ENCODE results near the gene CST8.
A peak's percentile ranks its signal among the peaks of the same experiment; 100 is the strongest.

Gene CST8

DNA sequence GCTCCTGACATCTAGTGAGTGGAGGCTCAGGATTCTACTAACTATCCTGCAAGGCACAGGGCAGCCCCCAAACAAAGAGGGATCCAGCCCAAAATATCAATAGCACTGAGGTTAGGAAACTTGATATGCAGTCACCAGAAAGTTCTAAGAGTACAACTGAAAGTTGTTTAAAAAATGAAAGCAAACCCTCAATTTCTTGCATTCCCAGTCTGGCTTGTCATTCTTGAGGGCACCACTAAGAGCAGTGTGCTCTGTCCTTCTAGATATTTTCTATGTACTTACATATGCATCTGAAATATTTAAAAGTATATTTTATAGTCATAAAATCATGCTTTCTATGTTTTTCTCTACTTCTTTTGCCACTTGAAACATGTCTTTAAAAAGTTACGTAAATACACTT is 35.9 kb downstream of the CST8 start:
- DNase-seq: no peak

DNA sequence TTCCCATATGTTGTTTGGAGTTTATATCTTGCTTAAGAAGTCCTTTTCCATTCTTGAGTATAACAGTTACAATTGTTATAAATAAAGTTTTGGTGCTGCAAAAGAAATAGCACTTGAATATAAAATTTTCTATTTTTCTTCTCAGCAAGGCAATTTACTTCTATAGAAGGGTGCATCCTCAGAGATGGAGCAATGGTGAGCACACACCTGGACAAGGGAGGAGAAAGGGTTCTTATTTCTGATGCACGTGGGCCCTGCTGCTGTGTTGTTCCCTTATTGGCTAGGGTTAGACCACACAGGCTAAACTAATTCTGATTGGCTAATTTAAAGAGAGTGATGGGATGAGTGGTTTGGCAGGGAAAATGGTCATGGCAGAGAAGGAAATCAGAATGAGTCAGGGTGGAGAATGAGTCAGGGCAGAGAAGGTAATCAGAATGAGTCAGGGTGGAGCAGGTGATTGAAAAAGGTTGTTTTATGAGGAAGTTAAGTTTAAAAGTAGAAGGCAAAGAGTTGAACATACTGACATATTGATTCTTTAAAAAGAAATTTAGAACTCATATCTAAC is 38.0 kb downstream of the CST8 start:
- DNase-seq: no peak

DNA sequence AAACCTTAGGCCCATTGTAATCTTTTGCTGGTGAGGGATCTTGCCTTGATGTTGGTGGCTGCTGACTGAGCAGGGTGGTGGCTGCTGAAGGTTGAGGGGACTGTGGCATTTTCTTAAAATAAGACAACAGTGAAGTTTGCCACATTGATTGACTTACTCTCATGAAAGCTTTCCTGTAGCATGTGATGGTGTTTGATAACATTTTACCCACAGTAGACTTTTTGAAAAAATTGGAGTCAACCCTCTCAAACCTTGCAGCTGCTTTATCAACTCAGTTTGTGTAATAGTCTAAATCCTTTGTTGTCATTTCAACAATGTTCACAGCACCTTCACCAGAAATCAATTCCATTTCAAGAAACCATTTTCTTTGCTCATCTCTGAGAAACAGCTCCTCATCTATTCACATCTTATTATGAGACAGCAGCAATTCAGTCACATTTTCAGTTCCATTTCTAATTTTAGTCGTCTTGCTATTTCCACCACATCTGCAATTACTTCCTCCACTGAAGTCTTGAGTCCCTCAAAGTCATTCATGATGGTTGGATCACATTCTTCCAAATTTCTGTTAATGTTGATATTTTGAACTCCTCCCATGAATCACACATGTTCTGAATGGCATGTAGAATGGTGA is 40.1 kb downstream of the CST8 start:
- no peak for DNase-seq

DNA sequence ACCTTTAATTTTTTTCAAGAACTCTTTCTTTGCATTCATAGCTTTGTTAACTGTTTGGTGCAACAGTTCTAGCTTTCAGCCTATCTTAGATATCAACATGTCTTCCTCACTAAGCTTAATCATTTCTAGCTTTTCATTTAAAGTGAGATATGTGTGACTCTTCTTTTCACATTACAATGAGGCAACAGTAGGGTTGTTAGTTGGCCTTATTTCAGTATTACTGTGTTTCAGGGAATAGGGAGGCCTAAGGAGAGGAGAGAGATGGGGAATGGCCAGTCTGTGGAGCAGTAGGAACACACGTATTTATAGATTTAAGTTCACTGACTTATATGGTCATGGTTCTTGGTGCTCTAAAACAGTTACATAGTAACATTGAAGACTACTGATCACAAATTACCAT is 41.6 kb downstream of the CST8 start:
- DNase-seq: no peak

DNA sequence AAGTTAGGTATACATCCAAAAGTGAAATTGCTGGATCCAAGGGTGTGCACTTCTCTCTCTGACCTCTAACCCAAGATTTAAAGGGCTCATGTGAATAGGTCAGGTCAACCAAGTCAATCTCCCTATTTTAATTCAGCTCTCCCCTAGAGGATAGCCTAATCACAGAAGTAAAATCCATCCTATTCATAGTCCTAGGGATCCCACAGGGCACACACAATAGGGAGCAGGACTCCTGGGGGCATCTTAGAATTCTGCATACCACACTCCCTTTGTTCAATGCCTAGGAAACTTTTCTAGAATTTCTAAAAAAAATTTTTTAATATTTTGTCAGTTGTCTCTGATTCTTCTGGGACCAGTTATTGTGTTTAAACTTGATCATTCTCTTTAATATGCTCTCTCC is 42.2 kb downstream of the CST8 start:
- no peak for DNase-seq

DNA sequence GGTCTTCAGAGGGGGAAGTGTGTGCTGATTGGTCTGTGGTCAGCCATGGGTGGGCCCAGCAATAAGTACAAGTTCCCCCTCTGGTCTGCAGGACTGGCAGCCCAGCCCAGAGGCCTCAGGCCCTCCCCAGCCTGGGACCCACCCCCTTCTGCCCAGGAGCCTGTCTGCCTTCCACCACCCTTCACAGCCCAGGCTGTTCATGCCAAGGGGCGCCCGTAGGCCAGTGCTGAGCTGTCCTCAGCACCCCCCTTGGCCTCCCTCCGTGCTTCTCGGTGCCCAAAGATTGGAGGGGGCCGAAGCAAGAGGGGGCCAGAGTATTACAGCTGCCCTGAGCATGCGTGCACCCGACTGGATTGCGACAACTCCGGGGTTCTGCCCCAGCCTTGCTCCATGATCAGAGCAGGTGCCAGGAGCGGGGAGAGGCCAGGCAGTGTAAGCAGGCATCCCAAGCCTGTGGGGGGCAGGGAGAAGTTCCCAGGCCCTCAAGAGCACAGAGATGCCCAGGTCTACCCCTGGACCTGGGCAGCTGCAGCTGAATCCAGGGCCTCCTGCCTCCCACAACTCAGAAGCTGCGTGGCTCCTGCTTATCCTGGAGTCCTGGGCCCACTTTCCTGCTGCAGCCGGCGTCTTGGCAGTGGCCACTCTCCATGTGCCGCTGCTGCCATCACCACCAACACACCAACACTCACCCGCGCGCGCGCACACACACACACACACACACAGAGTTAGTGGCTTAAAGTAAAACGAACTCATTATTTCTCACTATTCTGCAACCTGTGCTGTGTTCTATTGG is 44.1 kb downstream of the CST8 start:
- peak in 1 of 2 donors; percentile 13 for DNase-seq

DNA sequence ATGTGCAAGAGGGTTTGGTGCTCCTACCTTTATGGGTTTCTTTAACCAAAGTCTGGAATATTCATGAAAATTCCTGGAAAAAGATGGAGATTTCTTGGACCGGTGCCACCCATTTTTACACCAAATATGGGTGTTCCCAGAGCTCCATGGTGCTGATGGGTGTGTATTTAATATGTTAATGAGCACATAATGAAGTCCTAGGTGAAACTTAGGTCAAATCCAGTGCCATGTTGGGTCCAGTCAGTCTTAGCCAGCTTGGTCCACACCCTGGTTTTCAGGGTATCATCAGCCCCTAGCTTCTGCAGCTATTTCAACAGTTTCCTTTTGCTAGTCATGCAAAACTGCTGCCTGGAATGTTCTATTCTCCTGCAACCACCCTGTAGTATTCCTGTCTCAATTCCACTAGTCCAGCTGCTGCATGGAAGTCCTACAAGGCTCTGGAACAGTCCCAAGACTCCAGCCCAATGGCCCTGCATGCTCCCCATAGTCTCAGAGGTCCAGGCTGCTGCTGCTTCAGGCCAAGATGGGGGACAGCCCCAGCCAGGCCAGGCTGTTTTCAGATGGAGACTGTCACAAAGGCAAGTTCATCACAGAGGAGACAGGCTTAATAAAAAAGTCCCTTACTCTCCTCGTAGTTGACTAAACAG is 45.5 kb downstream of the CST8 start:
- DNase-seq: no peak

DNA sequence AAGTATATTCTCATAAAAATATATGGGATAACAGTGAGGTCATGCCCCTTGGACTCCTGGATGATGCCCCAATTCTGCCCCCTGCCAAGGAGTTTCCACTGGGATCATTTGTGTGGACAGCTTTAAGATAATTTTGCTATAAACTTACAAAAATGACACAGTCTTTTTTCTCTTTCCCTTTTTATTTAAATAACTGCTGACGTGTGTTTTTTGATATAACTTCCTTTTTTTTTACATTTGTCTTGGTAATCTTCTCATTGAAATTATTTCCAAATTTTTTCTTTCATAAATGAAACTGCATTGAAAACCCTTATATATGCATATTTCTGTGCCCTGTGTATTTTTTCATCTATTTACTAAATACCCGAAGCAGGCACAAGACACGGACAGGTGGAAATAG is 46.1 kb downstream of the CST8 start:
- DNase-seq: no peak

DNA sequence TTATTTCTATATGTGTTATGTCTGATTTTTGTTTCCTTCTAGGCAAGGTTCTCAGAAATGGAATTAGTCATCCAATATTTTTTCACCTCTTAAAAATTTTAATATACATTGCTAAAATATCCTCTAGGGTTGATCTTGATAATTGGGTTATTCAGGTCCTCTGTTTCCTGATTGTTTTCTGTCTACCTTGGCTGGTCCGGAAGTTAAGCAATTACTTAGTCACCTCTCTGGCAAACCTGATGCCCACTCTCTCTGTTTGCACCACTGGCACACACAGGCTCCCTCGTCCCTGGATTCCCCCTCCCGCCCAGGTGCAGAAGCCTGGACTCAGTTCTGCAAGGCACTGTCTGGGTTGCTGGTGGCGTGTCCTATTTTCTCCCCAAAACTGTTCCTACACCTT is 49.7 kb downstream of the CST8 start:
- no peak for DNase-seq

DNA sequence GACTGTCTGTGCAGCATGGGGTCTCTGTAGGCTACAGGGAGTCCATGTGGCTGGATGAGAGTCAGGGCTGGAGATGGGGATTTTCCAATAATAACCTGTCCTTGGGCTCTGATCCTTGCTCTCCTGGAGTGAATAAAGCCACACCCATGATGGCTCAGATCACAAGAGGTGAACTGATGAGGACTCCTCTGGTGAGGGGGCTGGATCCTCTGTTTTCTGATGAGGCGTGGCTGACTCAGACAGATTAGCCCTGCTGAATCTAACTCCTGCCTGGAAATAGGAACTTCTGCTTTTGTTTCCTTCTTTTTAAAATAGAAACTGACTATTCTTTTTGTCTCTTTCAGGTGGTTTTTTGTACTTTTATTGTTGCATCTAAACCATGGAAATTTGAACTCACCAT is 50.4 kb downstream of the CST8 start:
- DNase-seq: no peak

DNA sequence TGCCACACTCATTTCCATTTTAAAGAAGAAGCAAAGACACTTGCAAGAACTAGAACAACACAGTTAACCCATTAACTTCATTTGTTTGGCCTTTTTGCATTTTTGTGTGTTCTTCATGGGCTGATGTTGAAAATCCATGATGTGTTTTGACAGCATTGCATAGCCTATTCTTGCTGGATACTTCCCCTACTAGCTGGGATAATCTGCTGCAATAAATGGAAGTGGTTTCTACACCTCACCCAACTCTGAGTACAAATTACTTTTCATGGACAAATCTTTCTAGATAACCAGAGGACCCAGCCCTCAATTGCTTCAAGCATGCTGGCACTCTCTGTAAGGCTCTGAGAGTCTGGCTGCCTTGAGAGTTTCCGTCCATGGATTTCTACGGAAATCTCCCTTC is 50.9 kb downstream of the CST8 start:
- DNase-seq: no peak

DNA sequence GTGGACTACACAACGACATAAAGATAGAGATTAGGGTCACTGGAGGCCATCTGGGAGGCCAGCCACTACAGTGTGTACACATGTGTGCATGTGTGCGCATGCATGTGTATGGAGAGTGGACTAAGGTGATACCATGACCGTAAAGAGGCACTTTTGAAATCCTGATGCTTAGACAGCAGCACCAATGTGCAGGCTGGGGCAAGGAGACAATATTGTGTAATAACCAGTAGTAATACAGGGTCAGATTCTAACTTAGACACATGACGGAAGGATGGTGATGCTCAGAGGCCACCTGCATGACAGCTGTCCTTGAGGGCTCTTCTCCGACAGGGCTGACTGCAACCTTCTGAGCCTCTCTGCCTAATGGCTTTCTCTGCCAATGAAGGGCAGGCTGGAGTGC is 51.9 kb downstream of the CST8 start:
- no peak for DNase-seq

DNA sequence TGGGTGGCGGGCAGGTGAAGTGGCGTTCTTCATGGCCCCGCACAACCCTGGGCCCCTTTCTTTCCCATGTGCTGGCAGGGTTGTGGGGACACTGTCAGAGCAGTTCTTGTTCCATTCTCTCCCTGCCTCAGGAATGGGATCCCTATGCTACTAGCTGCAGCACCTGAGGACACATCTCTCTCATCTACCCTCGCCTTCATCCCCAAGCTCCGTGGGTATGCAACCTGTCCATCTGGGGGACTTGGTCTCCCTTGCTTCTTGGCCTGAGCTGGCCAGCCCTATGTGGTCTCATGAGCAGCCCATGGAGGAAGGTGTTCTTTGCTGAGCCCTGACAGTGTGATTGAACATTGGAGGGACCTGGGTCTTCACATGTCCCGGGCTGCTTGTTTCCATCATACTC is 53.2 kb downstream of the CST8 start:
- DNase-seq: no peak
